Sigmoid colon (tissue), 7 donors: ENCODE measurements around the gene CCDC142. TPM values are rescaled to one million over a fixed set of nuclear protein-coding genes. Genes with fewer than 3 reads are reported as not detected.

Experiments used
- DNase-seq: peaks from one replicate; pipeline ENCODE4 v3.0.0-alpha.2; 2019
- H3K27ac ChIP-seq, 4 donors: fragments of 200-600 bp; sonication (generic); one replicate each; pipeline ENCODE4 v1.5.1; 2016 to 2019; ENCODE audit warnings: mild to moderate bottlenecking in 1 of 4
- H3K27me3 ChIP-seq, 3 donors: fragments of 200-600 bp; sonication (generic); one replicate each; pipeline ENCODE4 v1.5.1; 2019; ENCODE audit warnings: mild to moderate bottlenecking in 1 of 3
- H3K36me3 ChIP-seq, 4 donors: fragments of 200-600 bp; sonication (generic); one replicate each; pipeline ENCODE4 v1.5.1; 2016 to 2019
- H3K4me1 ChIP-seq, 4 donors: fragments of 200-600 bp; sonication (generic); one replicate each; pipeline ENCODE4 v1.5.1; 2017 to 2019
- H3K4me3 ChIP-seq, 4 donors: fragments of 200-600 bp; sonication (generic); one replicate each; pipeline ENCODE4 v1.5.1; 2017 to 2019; ENCODE audit warnings: mild to moderate bottlenecking in 2 of 4, moderate library complexity in 1 of 4
- H3K9me3 ChIP-seq, 4 donors: fragments of 200-600 bp in 3 of 4; sonication (generic) in 3 of 4; one replicate each; pipeline versions ENCODE4 v1.5.1 to v1.6.1; 2013 to 2019
- CTCF ChIP-seq, 4 experiments: fragments of 450-650 bp in 3 of 4; fragments of 200-600 bp in 1 of 4; IDR thresholded peaks; one replicate each; pipeline ENCODE4 v1.5.1; 2016 to 2019; ENCODE audit warnings: antibody characterized with exemption in 4 of 4, mild to moderate bottlenecking in 3 of 4, moderate library complexity in 2 of 4
- EP300 ChIP-seq, 4 donors: sonication (generic); formaldehyde crosslinking; IDR thresholded peaks; one replicate each; pipeline ENCODE4 v1.6.1; 2017; ENCODE audit warnings: antibody characterized with exemption in 4 of 4
- POLR2A ChIP-seq, 2 donors: fragments of 450-650 bp; IDR thresholded peaks; one replicate each; pipeline ENCODE4 v1.6.1; 2016; ENCODE audit warnings: antibody characterized with exemption in 2 of 2, mild to moderate bottlenecking in 2 of 2, moderate library complexity in 2 of 2
- POLR2AphosphoS5 ChIP-seq, 4 donors: sonication (generic); formaldehyde crosslinking; IDR thresholded peaks; one replicate each; pipeline ENCODE4 v1.6.1; 2017; ENCODE audit warnings: antibody characterized with exemption in 4 of 4
- WGBS, 2 donors: extraction: QIAGEN DNeasy Blood & Tissue Kit; methylation state at CpG; one replicate each; pipeline ENCODE4 v1.1.7; 2013; 5-methylcytosine and 5-hydroxymethylcytosine counted together
- intact Hi-C: fragments of 100-400 bp; cut with DNase I; formaldehyde crosslinking; loops from one replicate; pipeline ENCODE4 v1.15.1; 2023
- polyA plus RNA-seq, 3 donors: library from polyadenylated mRNA; stranded (reverse); fragments of 200-250 nt; gene quantifications; one replicate each; pipeline ENCODE4 v1.2.3, GENCODE V29; 2013
- total RNA-seq, 4 donors: library from RNA; depleted of rRNA; stranded (reverse); fragments of >200 nt; gene quantifications; one replicate each; pipeline ENCODE4 v1.1.0, GENCODE V29; 2016
- donor health status: healthy with polysubstance abuse.
- donor health status: Bipolar disorder and iron deficiency.
- donor health status: healthy.

CCDC142 gene
- total and polyA plus RNA-seq, 7 donors: 1.8 to 20.9 (median 16.4) TPM

GRCh38 chr2:74425523-74425922, 57.3 kb downstream of the CCDC142 start:
- Histone ChIP-seq H3K9me3 (no peaks in the 10 kb centered on the region), H3K27ac (no peak overlapping the region), H3K27me3 (no peaks in the 10 kb centered on the region), H3K4me1 (peaks cover 0 to 15% (median 10%) of the 10 kb centered on the region in 4 donors), H3K36me3 (peaks cover 0 to 55% (median 27%) of the 10 kb centered on the region in 4 donors), H3K4me3 (no peak overlapping the region)
- 73 to 82% methylated on average over 7 of the region's 7 CpGs for WGBS, 2 donors
- TF ChIP-seq CTCF (IDR thresholded peaks at IDR 0.05): no peak
- no peak for TF ChIP-seq POLR2A (IDR thresholded peaks at IDR 0.05)
- no peak for TF ChIP-seq POLR2AphosphoS5 (IDR thresholded peaks at IDR 0.05)
- TF ChIP-seq EP300 (IDR thresholded peaks at IDR 0.05): no peak
- DNase-seq: peak; percentile 53
- intact Hi-C loops: no loop called here

DNA sequence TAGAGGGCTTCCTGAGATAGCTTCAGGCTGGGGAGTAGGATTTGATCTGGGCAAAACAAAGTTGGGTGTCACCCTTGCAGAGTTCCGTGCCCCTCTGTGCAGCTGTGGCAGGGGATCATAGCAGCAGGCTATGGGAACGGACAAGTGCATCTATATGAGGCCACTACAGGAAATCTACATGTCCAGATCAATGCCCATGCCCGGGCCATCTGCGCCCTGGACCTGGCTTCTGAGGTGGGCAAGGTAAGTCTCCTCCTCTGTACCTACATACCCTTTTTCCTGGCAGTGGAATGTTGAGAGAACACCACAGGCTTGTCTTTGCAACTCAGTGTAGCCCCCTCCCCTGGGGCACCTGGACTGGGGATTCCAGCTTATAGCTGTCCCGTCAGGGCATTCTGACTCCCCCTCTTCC, 57.8 kb downstream of the CCDC142 start:
- intact Hi-C loops: no loop called here
- Histone ChIP-seq H3K27ac (no peak overlapping the region), H3K9me3 (no peaks in the 10 kb centered on the region), H3K4me1 (peaks cover 0 to 15% (median 10%) of the 10 kb centered on the region in 4 donors), H3K36me3 (peaks cover 0 to 50% (median 22%) of the 10 kb centered on the region in 4 donors), H3K4me3 (no peak overlapping the region), H3K27me3 (no peaks in the 10 kb centered on the region)
- no peak for TF ChIP-seq EP300 (IDR thresholded peaks at IDR 0.05)
- TF ChIP-seq POLR2A (IDR thresholded peaks at IDR 0.05): no peak
- no peak for TF ChIP-seq CTCF (IDR thresholded peaks at IDR 0.05)
- no peak for TF ChIP-seq POLR2AphosphoS5 (IDR thresholded peaks at IDR 0.05)
- DNase-seq: no peak
- 81 to 85% methylated on average over 5 of the region's 5 CpGs for WGBS, 2 donors

GRCh38 chr2:74424139-74424992, 58.4 kb downstream of the CCDC142 start:
- Histone ChIP-seq H3K4me1 (peaks cover 0 to 15% (median 10%) of the 10 kb centered on the region in 4 donors), H3K4me3 (no peak overlapping the region), H3K27me3 (no peaks in the 10 kb centered on the region), H3K9me3 (no peaks in the 10 kb centered on the region), H3K27ac (no peak overlapping the region), H3K36me3 (peaks cover 0 to 44% (median 16%) of the 10 kb centered on the region in 4 donors)
- intact Hi-C loops: no loop called here
- 81 to 88% methylated on average over 5 of the region's 5 CpGs for WGBS, 2 donors
- TF ChIP-seq EP300 (IDR thresholded peaks at IDR 0.05): no peak
- no peak for TF ChIP-seq POLR2A (IDR thresholded peaks at IDR 0.05)
- TF ChIP-seq POLR2AphosphoS5 (IDR thresholded peaks at IDR 0.05): peak in 2 of 4 donors; percentile 11 to 12
- peak; percentile 24 for DNase-seq

Other genes with a start within 250 kb of the CCDC142 start
- 10 to 100 TPM in 1 of 4 donors, 1 to 10 TPM in 3; 1.5 to 12.2 (median 3.6) TPM for gene SLC4A5, start 139.6 kb downstream of the CCDC142 start, total RNA-seq
- gene SLC4A5, start 139.6 kb downstream of the CCDC142 start, polyA plus RNA-seq: 1 to 10 TPM in 1 of 3 donors, under 1 TPM in 2; under 0.01 to 1.8 (median 0.23) TPM
- 100 to 1,000 TPM in 3 of 4 donors, 10 to 100 TPM in 1; 99.2 to 137 (median 107) TPM for gene DCTN1, start 102.7 kb downstream of the CCDC142 start, total RNA-seq
- gene DCTN1, start 102.7 kb downstream of the CCDC142 start, polyA plus RNA-seq: 10 to 100 TPM; 67.3 to 93.2 (median 69.4) TPM
- gene C2orf81, start 61.4 kb downstream of the CCDC142 start, total RNA-seq: 1 to 10 TPM in 3 of 4 donors, not detected in 1; 1.4 to 2.2 (median 2.0) TPM
- 1 to 10 TPM in 2 of 3 donors, under 1 TPM in 1; 0.46 to 2.0 (median 1.8) TPM for gene C2orf81, start 61.4 kb downstream of the CCDC142 start, polyA plus RNA-seq
- gene WDR54, start 61.3 kb downstream of the CCDC142 start, total RNA-seq: 10 to 100 TPM in 2 of 4 donors, 1 to 10 TPM in 2; 7.5 to 13.3 (median 9.8) TPM
- gene WDR54, start 61.3 kb downstream of the CCDC142 start, polyA plus RNA-seq: 10 to 100 TPM in 1 of 3 donors, 1 to 10 TPM in 2; 3.0 to 13.6 (median 3.2) TPM
- 10 to 100 TPM; 13.5 to 20.0 (median 17.0) TPM for gene RTKN, start 41.1 kb downstream of the CCDC142 start, total RNA-seq
- 10 to 100 TPM; 15.0 to 44.6 (median 16.2) TPM for gene RTKN, start 41.1 kb downstream of the CCDC142 start, polyA plus RNA-seq
- 10 to 100 TPM in 2 of 4 donors, 1 to 10 TPM in 2; 7.5 to 41.8 (median 15.0) TPM for gene INO80B, start 27.9 kb downstream of the CCDC142 start, total RNA-seq
- gene INO80B, start 27.9 kb downstream of the CCDC142 start, polyA plus RNA-seq: 10 to 100 TPM; 12.9 to 36.9 (median 19.2) TPM
- gene WBP1, start 24.6 kb downstream of the CCDC142 start, total RNA-seq: 10 to 100 TPM; 63.1 to 89.2 (median 74.1) TPM
- gene WBP1, start 24.6 kb downstream of the CCDC142 start, polyA plus RNA-seq: 10 to 100 TPM; 59.2 to 61.3 (median 59.3) TPM
- gene MOGS, start 17.6 kb downstream of the CCDC142 start, total RNA-seq: 10 to 100 TPM; 21.4 to 34.3 (median 26.3) TPM
- 10 to 100 TPM in 2 of 3 donors, 1 to 10 TPM in 1; 7.8 to 44.7 (median 10.2) TPM for gene MOGS, start 17.6 kb downstream of the CCDC142 start, polyA plus RNA-seq
- 10 to 100 TPM; 10.2 to 77.1 (median 36.7) TPM for gene MRPL53, start 10.3 kb downstream of the CCDC142 start, total RNA-seq
- 10 to 100 TPM; 57.7 to 75.6 (median 64.7) TPM for gene MRPL53, start 10.3 kb downstream of the CCDC142 start, polyA plus RNA-seq
- 10 to 100 TPM; 18.9 to 29.6 (median 24.1) TPM for gene TTC31, start 83 bp upstream of the CCDC142 start, total RNA-seq
- gene TTC31, start 83 bp upstream of the CCDC142 start, polyA plus RNA-seq: 10 to 100 TPM; 12.7 to 22.4 (median 13.8) TPM
- gene LBX2, start 16.6 kb upstream of the CCDC142 start, total RNA-seq: under 1 TPM in 1 of 4 donors, not detected in 3; 0.99 TPM
- gene LBX2, start 16.6 kb upstream of the CCDC142 start, polyA plus RNA-seq: 1 to 10 TPM; 1.3 to 2.4 (median 1.8) TPM
- 10 to 100 TPM in 3 of 4 donors, 1 to 10 TPM in 1; 8.9 to 22.8 (median 16.0) TPM for gene PCGF1, start 24.7 kb upstream of the CCDC142 start, total RNA-seq
- gene PCGF1, start 24.7 kb upstream of the CCDC142 start, polyA plus RNA-seq: 10 to 100 TPM; 12.6 to 22.8 (median 15.7) TPM
- gene TLX2, start 31.5 kb upstream of the CCDC142 start, total RNA-seq: 1 to 10 TPM; 1.2 to 2.5 (median 1.8) TPM
- gene TLX2, start 31.5 kb upstream of the CCDC142 start, polyA plus RNA-seq: 1 to 10 TPM in 1 of 3 donors, not detected in 2; 1.0 TPM
- not detected for gene DQX1, start 43.2 kb upstream of the CCDC142 start, total RNA-seq
- gene DQX1, start 43.2 kb upstream of the CCDC142 start, polyA plus RNA-seq: 10 to 100 TPM in 2 of 3 donors, 1 to 10 TPM in 1; 7.2 to 15.6 (median 13.2) TPM
- 100 to 1,000 TPM in 1 of 4 donors, 10 to 100 TPM in 3; 76.5 to 133 (median 83.1) TPM for gene AUP1, start 46.7 kb upstream of the CCDC142 start, total RNA-seq
- 100 to 1,000 TPM in 1 of 3 donors, 10 to 100 TPM in 2; 46.5 to 178 (median 47.4) TPM for gene AUP1, start 46.7 kb upstream of the CCDC142 start, polyA plus RNA-seq
- 10 to 100 TPM; 28.2 to 39.3 (median 31.8) TPM for gene HTRA2, start 46.9 kb upstream of the CCDC142 start, total RNA-seq
- gene HTRA2, start 46.9 kb upstream of the CCDC142 start, polyA plus RNA-seq: 10 to 100 TPM; 19.7 to 39.8 (median 22.8) TPM
- 1 to 10 TPM; 5.4 to 7.9 (median 7.8) TPM for gene LOXL3, start 70.9 kb upstream of the CCDC142 start, total RNA-seq
- 1 to 10 TPM in 2 of 3 donors, under 1 TPM in 1; 0.60 to 3.5 (median 1.8) TPM for gene LOXL3, start 70.9 kb upstream of the CCDC142 start, polyA plus RNA-seq
- 10 to 100 TPM; 16.1 to 21.4 (median 18.1) TPM for gene DOK1, start 71.7 kb upstream of the CCDC142 start, total RNA-seq
- 10 to 100 TPM; 17.1 to 24.9 (median 22.8) TPM for gene DOK1, start 71.7 kb upstream of the CCDC142 start, polyA plus RNA-seq
- gene M1AP, start 165.3 kb upstream of the CCDC142 start, total RNA-seq: under 1 TPM in 2 of 4 donors, not detected in 2; 0.16 to 0.36 TPM
- under 1 TPM in 2 of 3 donors, not detected in 1; 0.31 to 0.60 TPM for gene M1AP, start 165.3 kb upstream of the CCDC142 start, polyA plus RNA-seq
- gene SEMA4F, start 171.2 kb upstream of the CCDC142 start, total RNA-seq: 1 to 10 TPM; 2.2 to 5.5 (median 3.6) TPM
- gene SEMA4F, start 171.2 kb upstream of the CCDC142 start, polyA plus RNA-seq: 1 to 10 TPM in 2 of 3 donors, under 1 TPM in 1; 0.69 to 3.5 (median 1.2) TPM